GM19035 (cell line): Measurements from ENCODE around the gene GRAP2.

ENCODE experiments used
- ATAC-seq: cut with Tn5 transposase; IDR thresholded peaks from one replicate; pipeline ENCODE4 v1.9.1; 2021; ENCODE audit not compliant: unreplicated experiment

Gene GRAP2

DNA sequence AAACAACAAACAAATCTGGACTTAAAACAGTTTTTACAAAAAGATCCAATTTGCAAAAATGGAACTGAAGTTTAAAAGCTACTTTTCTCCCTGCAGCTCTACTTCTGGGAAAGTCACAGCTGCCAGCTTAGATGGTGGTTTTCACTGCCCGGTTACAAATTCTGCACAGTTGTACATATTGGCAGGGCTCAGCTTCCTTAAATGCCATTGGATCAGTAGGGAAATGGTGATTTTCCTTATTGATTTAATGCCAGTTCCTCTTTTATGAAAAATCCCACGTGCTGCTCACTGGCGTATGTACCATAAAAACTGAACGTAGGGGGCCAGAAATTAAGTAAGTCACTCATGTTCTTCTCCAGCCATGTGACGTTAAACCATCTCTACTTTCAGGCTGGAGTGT, 22.8 kb downstream of the GRAP2 start:
- no peak for ATAC-seq

DNA sequence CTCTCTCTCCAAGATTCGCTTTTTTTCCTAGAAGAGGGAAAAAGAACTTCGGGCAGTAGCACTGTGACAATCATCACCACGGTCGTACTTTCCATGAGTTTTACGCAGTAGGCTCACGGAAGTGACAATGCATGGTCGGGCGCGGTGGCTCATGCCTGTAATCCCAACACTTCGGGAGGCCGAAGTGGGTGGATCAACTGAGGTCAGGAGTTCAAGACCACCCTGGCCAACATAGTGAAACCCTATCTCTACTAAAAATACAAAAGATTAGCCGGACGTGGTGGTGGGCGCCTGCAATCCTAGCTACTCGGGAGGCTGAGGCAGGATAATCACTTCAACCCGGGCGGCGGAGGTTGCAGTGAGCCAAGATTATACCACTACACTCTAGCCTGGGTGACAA, 23.4 kb downstream of the GRAP2 start:
- no peak for ATAC-seq

DNA sequence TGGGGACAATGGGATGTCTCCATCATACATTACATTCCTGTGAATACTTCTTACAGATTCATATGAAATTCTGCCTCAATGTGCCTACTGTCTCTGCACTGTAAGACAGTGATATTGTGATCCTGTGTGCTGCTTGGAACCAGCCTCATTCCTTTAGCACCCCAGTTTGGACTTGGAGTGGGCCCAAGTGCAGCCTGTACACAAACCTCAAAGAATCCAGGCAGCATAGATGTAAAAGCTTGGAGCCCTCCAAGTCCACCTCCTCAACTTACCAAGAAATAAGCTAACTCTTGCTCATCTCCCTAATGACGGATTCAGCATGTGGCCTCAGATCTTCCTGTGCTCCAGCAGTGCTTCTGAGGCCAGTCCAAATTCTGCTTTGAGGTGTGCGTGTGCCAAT, 24.4 kb downstream of the GRAP2 start:
- ATAC-seq: no peak

DNA sequence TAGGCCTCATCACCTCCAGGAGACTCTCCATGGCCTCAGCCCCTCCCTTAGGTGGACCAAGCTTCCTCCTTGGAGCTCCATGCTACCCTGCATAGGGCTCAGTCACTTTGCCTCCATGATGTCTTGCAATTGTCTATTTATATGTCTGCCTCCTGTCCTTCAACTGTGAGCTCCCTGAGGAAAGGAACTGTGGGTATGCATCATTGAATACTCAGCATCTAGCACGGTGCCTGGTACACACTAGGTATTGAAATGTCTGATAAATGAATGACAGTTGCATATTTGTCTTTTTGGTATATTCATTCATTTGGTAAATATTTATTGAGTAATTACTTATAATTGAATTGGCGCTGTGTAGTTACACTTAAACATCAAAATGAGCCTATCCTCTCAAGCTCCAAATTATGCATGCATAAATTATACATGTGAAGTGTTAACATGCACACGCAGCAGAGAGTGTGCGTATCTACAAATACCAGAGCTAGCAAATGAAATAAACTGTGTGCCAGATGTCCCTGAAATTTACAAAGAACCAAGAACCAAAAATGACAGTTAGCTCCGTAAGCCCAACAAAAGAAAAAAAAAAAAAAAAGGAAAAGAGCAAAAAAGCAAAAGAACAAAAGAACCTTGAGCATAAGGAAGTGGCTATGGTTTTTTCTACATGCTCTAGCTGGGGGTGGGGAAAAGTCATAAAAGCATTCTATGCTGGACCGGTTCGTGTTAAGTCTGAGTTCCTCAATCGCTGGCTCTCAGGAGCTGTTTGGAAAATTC, 25.2 kb downstream of the GRAP2 start:
- ATAC-seq: no peak

DNA sequence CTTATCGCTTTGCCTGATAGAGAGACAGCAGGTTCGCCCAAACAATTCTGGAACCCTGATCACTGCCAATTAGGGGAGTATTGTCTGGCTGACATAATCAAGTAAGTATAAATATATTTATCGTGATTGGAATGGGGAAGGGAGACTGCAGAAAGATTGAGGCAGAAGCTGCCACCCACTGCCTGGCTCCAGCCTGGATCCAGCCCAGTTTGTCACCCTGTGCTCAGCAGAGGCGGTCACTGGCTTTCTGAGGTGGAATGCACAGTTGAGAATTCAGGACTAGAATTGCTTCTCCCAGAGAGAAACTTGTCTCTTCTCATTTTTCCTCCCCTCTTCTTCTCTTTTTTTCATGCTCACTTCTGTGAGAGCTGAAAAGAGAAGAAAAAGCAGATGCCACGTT, 25.9 kb downstream of the GRAP2 start:
- ATAC-seq: no peak

DNA sequence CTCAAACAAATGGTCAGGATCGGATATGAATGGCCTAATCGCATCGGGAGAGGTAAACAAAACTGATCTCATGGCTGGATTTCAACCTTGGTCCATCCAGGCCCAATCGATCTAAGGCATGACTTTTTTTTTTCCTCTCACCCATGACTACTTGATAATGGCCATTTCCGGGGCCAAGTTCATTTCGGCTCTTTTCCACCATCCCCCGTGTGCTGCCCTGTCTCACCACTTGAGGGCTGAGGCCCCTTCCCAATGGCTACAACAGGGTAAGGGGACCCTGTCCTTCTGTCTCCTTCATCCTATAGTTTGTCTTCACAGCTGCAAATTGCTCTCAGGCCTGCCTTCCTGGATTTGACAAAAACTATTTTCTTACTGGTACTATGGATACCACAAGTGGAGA, 26.7 kb downstream of the GRAP2 start:
- no peak for ATAC-seq

DNA sequence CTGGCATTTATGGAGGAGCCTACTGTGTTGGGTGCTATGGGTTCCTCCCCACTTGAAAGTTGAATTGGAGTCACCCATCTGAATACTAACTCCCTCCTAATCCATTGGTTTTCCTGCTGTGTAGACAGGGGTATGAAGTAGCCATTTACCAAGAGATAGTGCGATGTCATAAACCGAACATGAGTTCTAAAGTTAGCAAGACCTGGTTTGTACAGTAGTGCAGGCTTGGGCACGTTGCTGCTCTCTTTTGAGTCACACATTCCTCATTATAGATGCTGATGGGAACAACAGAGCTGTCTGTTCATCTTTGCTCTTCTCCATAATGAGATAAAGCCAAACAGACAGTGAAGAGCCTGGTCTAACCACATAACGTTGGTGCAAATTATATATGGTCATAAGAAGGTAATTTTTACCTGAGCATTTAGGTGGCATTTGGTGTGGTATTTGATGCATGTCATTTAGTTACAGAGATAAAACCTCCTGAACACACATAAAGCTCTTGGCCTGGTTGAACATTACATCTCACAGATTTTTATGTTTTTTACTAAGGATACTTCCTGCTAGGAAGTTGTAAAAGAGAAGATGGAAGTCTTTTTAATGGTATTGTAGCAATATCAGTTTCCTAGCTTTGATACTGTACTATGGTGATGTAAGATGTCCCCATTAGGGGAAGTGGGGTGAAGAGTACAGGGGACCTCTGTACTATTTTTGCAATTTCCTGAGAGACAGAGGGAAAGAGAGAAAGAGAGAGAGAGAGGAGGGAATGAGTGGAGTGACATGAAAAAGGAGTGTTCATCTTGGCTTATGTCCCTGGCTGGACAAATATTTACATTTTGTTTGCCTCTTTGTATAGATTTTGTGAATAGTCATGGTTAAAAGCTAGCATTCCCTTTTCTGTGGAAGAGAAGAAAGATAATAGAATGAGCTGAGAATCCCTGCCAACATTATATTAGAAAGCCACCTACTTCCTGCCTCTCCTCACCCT, 27.9 kb downstream of the GRAP2 start:
- no peak for ATAC-seq

DNA sequence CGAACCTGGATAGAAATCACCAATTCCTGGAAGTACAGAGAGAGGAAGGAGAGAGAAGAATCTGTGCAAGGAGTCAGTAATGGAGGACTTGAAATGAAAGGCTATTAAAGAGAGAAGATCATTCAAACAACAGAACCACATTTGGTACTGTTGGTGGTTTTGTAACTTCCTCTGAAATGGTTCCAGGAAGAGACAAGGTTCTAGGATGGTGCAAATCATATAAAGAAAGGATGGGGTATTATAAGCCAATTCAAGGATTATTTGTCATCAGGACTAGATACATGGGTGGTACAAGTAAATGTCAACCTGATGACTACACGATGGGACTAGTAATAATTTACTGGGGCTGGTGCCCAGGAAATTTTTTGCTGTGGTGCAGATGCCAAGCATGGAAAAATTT, 30.4 kb downstream of the GRAP2 start:
- no peak for ATAC-seq

DNA sequence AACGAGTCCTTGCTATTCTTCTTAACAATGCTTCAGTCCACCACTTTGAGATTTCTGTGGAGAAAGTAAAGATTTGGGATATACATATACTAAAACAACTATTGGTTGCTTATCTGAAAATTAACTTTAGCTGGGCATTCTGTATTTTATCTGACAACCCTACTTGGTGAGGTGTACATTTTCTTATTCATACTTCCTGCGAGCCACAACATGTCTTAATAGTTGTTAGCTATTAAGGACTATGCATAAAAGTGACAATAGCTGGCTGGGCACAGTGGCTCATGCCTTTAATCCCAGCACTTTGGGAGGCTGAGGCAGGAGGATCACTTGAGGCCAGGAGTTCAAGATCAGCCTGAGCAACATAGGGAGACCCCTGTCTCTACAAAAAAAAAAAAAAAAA, 31.3 kb downstream of the GRAP2 start:
- no peak for ATAC-seq

DNA sequence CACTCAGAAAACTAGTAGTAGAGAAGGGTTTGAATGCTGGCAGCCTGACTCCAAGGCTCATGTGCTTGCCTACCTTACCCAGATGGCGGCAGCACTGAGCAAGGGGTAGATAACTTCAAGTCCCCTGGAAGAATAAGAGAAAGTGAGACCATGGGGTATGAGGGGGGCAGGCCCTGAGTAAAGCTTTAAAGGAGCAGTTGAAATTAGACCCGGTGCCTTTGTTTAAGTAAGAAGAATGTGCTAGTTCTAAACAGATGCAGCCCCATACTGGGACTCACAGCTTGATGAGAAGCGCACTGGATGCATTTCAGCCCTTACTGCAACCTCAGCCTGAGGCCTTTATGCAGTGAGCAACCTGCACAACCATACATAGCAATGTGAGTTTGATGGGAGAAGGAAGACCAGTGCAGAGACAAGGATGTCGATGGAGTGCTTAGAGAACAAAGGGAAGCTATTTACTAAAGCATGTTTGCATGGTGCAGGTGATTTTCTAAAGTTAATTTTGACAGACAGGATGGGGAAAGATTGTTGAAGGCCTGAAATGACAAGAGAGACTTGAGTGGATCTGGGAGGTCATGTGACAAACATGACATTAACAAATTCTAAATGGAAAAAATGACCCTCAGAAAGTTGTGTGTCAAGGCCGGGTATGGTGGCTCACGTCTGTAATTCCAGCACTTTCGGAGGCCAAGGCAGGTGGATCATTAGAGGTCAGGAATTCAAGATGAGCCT, 32.2 kb downstream of the GRAP2 start:
- no peak for ATAC-seq

DNA sequence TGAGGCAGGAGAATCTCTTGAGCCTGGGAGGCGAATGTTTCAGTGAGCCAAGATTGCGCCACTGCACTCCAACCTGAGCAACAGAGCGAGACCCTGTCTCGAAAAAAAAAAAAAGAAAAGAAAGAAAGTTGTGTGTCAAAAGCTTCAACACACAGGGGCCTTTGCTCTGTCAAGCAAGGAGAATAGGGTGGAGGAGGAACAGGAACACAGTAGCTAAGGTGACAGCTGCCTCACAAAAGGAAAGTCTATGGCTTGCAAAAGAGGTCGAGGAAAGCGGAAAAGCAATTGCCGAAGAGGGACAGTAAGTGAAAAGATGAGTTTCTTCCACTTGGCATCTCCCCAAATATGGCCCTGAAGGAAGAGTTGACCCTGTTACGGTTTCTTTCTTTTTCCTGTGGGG, 32.9 kb downstream of the GRAP2 start:
- ATAC-seq: no peak

DNA sequence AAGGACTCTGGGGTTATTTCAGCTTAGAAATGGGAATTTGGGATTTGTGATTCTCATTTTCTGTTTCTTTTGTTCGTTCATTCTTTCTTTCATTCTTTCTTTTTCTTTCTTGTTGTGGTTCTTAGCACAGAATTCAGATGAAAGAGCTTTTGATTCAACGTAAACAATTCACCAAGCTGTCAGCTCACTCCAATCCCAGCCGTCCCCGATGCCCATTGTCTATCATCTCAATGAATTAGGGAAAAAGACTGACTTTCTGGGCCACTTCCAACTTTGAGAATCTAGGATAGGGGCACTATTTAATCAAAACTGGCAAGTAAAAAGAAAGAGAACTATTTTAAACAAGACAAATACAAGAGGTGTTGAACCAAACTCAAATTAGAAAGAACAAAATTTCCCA, 34.2 kb downstream of the GRAP2 start:
- no peak for ATAC-seq

DNA sequence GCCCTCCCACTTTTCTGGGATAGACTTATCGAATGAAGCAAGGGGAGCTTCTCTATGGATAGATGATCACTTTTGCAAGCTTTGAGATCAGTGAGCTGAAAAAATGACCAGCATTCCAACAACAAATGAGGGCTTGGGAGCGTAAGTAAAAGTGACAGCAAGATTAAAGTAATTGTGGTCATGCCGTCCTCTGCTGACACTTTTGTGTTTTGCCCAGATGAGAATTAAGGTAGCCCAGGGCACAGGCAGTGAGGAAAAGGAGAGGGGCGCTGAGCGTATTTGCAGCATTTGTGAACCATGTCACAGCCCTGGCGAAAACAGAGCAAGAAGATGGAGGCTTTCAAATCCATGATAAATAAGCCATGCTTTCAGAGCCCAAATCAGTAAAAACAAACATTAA, 34.7 kb downstream of the GRAP2 start:
- no peak for ATAC-seq

DNA sequence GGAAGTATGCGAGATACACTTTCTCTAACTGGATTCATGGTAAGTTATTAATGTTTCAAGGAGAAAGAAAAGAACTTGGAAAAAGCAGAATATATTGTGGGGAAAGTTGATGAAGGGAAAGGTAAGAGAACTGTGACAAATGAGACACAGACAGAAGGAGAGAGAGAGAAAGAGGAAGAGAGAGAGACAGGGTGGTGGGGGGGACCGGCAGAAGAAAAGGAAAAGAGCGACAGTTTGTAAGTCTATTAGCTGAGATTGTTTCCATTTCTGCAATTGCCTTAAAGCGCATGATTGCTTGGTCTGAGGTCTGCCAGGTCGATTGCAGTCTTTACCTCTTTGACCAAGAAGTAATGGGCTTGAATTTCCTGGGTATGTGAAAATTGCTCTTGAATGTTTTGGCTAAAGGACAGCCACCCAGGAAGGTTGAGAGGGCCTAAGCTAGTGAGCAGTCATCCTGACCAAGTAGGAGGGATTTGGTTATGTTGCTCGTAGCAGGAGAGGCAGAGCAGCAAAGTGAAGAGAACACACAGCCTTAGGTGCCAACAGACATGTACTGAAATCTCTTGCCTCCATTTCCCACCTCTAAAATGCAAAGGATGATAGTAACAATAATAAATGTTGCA, 35.8 kb downstream of the GRAP2 start:
- ATAC-seq: no peak

DNA sequence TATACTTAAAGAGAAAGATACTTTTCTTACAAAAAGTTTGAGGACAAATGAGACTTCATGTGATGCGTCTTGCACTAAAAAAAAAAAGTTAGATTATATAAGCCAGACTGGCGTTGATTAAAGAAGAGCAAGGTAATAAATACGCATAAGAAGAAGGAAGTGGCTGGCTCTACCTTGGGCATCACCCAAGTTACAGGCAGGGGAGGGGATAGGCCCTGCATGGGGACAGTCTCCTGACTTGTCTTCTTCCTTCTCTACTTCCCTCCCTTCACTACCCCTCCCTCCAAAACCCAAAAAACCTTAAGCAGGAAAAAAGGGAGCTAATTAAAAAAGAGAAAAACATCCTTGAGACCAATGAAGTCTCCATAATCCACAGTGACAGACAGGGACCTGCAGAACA, 37.0 kb downstream of the GRAP2 start:
- no peak for ATAC-seq

DNA sequence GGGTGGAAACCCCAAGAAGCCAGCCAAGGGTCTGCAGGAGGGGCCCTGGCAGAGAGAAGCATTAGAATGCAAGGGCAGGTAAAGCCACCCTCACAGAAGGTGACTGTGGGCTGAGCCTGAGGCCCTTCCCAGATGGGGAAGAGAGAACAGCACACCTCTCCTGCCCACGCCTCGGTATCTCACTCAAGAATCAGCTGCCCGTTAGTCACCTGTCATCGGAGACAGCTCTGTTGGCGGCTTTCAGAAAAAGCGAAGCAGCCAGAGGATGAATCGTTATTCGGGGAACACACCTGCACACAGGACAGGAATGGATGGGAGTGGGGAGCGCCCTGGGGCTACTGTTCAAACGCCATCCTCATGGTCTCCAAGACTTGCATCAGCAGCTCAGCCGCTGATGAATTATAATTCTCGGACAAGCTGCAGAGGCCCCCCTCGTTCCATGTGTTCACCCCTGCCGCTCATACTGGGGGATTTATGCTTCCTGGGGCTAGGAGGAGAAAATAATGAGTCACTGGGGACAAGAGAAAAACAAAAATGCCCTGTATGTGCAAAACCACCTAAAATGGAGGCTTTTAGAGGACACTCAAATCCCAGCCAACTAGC, 37.7 kb downstream of the GRAP2 start:
- no peak for ATAC-seq

DNA sequence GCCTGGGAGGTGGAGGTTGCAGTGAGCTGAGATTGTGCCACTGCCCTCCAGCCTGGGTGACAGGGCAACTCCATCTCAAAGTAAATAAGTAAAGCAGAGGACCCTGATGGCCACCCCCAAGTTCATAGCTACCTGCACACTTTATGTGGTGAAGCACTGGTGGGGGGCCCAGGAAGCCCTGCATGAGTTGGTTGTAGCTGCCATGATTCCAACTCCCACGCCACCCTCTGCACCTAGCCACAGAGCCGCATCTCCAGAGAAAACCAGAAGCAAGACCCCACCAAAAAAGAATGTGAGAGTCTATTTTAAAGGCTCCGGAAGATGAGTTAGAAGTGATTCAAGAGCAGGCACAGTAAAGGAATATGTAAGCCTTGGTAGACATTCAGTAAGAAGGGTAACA, 38.9 kb downstream of the GRAP2 start:
- no peak for ATAC-seq

DNA sequence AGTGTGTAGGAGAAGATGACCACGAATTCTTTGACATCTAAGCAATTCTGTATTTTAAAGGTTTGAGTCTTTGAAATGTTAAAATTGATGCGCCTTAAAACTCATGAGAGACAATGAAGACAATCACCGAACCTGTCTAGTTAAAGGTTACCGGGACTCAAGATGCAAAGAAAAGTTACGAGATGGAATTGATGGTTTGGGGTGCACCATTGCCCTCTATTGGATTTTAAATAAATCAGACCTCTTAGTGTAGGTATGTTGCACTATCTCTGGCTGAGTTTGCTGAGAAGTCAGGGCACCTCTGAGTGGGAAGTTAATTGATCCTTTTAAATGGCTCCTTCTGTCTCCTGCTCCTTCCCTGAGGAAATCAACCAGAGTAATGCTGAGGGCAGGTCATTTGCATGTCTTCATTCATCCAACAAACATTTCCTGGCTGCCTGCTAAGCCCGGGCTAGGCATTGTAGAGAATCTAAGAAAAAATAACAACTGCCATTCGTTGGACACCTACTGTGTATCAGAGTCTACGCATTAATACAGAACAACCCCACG, 39.9 kb downstream of the GRAP2 start:
- no peak for ATAC-seq

DNA sequence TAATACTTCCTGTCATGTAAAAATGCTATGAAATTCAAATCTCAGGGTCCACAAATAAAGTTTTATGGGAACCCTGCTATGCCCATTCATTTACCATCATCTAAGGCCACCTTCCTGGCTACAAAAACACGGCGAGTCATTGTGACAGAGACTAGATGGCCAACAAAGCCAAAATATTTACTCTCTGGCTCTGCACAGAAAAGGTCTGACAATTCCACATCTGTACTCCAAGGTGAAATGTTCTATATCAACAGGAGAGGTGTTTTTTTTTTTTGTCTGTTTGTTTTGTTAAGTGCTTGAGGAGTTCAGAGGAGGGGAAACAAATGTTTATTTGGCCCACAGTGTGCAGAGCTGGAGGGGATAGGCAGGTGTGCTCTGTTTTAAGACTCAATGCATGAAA, 40.7 kb downstream of the GRAP2 start:
- ATAC-seq: no peak

DNA sequence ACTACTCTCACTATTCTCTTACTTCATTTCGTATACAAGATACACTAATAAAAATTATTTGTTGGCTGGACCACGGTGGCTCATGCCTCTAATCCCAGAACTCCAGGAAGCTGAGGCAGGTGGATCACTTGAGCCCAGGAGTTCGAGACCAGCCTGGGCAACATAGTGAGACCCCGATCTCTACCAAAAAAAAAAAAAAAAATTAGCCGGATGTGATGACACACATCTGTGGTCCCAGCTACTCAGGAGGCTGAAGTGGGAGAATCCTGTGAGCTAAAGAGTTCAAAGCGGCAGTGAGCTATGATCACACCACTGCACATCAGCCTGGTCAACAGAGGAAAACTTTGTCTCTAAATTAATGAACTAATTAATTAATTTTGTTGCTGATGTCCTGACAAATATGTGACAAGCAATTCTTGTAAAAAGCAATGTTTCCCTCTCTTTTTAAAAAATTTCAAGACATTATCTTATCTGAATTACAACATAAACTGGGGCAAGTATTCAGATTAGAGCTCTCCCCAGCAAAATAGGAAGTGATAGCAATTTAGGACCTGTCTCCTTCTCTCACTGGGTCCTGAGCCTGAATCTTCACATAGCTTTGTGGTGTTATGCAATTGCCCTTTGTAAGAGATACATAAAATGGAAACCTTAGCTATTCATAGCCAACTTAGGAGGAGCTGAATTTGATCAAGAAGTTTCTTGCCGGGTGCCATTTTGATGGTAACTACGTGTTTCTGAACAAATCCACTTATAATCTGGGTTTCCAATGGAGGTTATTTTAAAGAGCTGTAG, 41.8 kb downstream of the GRAP2 start:
- ATAC-seq: no peak
